GM23248 (cell line): ENCODE measurements around the gene VPS39.

Source experiments
- EZH2 ChIP-seq: fragments of 200-600 bp; sonication (generic); IDR thresholded peaks from 2 replicates; pipeline ENCODE4 v1.6.1; 2018; ENCODE audit warnings: antibody characterized with exemption, mild to moderate bottlenecking; ENCODE audit not compliant: insufficient read depth, poor library complexity, severe bottlenecking
- EZH2phosphoT487 ChIP-seq: fragments of 200-600 bp; sonication (generic); IDR thresholded peaks from 2 replicates; pipeline ENCODE4 v1.6.1; 2018; ENCODE audit warnings: antibody characterized with exemption, moderate library complexity, mild to moderate bottlenecking, low read depth; ENCODE audit not compliant: insufficient read depth

GRCh38 chr15:42190370-42190769 lies 17.7 kb downstream of the VPS39 start:
- TF ChIP-seq EZH2, result no peak
- TF ChIP-seq EZH2phosphoT487, result no peak
